GM11168 (cell line): Measurements from ENCODE around the gene SMIM41.

Source experiments
- in situ Hi-C: fragments of 300-500 bp; cut with MboI; formaldehyde crosslinking; loops from one replicate; pipeline ENCODE4 v1.12.0; 2022; ENCODE audit warnings: low sequenced_read_pairs; ENCODE audit not compliant: unreplicated experiment

The SMIM41 gene

DNA sequence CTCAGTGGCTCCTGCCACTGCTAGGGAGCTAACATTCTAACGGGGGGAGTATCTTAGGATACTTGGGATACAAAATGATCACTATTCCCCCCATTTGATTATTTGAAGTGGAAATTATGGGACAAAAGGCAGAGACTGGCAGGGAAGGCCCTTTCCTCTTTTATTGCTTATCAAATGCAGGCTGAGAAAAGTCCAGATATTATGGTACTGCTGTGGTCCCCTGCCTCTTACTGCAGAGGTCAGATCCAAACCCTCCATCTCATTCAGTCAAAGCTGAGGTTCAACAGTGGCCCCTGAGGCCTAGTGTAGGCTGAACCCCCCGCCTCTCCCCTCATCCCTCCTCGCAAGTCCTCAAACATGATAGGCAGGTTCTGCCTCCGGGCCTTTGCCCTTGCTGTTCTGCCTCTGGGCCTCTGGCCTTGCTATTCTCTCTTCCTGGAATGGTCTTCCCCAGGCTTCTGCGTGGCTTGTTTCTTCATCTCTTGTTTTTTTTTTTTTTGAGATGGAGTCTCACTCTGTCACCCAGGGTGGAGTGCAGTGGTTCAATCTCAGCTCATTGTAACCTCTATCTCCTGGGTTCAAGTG lies 78.2 kb downstream of the SMIM41 start:
- in situ Hi-C loops, result no loop called here
